HCT116 (cell line): ENCODE results near the gene TAF9B.
A peak's percentile ranks its signal among the peaks of the same experiment; 100 is the strongest.

Source experiments
- CEBPB ChIP-seq: IDR thresholded peaks from 2 replicates; pipeline ENCODE4 v1.6.1; 2012; ENCODE audit warnings: low read depth
- EZH2 ChIP-seq: fragments of 200-600 bp; sonication (generic); IDR thresholded peaks from 2 replicates; pipeline ENCODE4 v1.6.1; 2017; ENCODE audit warnings: antibody characterized with exemption, mixed run types
- POLR2A ChIP-seq: IDR thresholded peaks from 2 replicates; pipeline ENCODE4 v1.7.0; 2011; ENCODE audit warnings: borderline replicate concordance; ENCODE audit not compliant: insufficient read depth, insufficient read length; ENCODE audit errors: extremely low read depth
- POLR2AphosphoS5 ChIP-seq: IDR thresholded peaks from 2 replicates; pipeline ENCODE4 v1.6.1; 2011; ENCODE audit warnings: mild to moderate bottlenecking, low read depth, low read length, moderate library complexity
- SP1 ChIP-seq: IDR thresholded peaks from 2 replicates; pipeline ENCODE4 v1.6.1; 2012; ENCODE audit warnings: low read depth
- TCF7L2 ChIP-seq: IDR thresholded peaks from 2 replicates; pipeline ENCODE4 v1.7.0; 2011; ENCODE audit warnings: borderline replicate concordance, inconsistent platforms; ENCODE audit not compliant: insufficient read depth, insufficient read length; ENCODE audit errors: extremely low read depth
- TF ChIP-seq, protein P1 (sequence below), 3 experiments: fragments of 200-600 bp in 1 of 3; sonication (generic) in 1 of 3; IDR thresholded peaks in 2 of 3; conservative IDR thresholded peaks in 1 of 3; 2 replicates each; pipeline ENCODE4 v1.5.1; 2012 to 2017; ENCODE audit warnings: low read depth in 2 of 3, low read length in 2 of 3, antibody characterized with exemption in 1 of 3, borderline replicate concordance in 1 of 3, control low read depth in 1 of 3, mild to moderate bottlenecking in 1 of 3, mixed read lengths in 1 of 3, mixed run types in 1 of 3, moderate library complexity in 1 of 3; ENCODE audit not compliant: insufficient read depth in 1 of 3
- TF ChIP-seq, protein P2 (sequence below): IDR thresholded peaks from 2 replicates; pipeline ENCODE4 v1.6.1; 2012; ENCODE audit warnings: low read depth
- TF ChIP-seq, protein P3 (sequence below): IDR thresholded peaks from 2 replicates; pipeline ENCODE4 v1.6.1; 2012

DNA sequence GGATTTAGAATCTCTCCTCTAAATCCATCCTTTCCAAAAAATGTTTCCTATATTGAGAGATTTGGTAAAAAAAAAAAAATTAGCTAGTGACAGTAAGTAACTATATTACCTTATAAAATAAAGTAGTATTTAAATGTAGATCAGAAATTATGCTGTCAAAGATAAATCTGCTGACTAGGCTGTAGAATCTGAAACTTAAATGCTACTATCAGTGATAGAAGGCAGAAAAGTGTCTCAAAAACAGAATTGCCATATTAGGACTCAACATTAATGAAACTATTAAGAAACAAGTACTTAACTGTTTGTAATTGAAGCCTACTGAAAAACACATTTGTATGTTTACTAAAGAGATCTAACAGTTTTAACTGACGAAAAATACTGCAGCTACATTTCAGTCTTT is 8.3 kb downstream of the TAF9B start:
- TF ChIP-seq, protein P1, sequence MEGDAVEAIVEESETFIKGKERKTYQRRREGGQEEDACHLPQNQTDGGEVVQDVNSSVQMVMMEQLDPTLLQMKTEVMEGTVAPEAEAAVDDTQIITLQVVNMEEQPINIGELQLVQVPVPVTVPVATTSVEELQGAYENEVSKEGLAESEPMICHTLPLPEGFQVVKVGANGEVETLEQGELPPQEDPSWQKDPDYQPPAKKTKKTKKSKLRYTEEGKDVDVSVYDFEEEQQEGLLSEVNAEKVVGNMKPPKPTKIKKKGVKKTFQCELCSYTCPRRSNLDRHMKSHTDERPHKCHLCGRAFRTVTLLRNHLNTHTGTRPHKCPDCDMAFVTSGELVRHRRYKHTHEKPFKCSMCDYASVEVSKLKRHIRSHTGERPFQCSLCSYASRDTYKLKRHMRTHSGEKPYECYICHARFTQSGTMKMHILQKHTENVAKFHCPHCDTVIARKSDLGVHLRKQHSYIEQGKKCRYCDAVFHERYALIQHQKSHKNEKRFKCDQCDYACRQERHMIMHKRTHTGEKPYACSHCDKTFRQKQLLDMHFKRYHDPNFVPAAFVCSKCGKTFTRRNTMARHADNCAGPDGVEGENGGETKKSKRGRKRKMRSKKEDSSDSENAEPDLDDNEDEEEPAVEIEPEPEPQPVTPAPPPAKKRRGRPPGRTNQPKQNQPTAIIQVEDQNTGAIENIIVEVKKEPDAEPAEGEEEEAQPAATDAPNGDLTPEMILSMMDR (IDR thresholded peaks at IDR 0.05 in 2 of 3, conservative IDR thresholded peaks at IDR 0.05 in 1 of 3; ENCODE audit: borderline replicate concordance in 1 of 3, insufficient read depth in 1 of 3, low read depth in 2 of 3, low read length in 2 of 3) = no peak
- TF ChIP-seq, protein P2, sequence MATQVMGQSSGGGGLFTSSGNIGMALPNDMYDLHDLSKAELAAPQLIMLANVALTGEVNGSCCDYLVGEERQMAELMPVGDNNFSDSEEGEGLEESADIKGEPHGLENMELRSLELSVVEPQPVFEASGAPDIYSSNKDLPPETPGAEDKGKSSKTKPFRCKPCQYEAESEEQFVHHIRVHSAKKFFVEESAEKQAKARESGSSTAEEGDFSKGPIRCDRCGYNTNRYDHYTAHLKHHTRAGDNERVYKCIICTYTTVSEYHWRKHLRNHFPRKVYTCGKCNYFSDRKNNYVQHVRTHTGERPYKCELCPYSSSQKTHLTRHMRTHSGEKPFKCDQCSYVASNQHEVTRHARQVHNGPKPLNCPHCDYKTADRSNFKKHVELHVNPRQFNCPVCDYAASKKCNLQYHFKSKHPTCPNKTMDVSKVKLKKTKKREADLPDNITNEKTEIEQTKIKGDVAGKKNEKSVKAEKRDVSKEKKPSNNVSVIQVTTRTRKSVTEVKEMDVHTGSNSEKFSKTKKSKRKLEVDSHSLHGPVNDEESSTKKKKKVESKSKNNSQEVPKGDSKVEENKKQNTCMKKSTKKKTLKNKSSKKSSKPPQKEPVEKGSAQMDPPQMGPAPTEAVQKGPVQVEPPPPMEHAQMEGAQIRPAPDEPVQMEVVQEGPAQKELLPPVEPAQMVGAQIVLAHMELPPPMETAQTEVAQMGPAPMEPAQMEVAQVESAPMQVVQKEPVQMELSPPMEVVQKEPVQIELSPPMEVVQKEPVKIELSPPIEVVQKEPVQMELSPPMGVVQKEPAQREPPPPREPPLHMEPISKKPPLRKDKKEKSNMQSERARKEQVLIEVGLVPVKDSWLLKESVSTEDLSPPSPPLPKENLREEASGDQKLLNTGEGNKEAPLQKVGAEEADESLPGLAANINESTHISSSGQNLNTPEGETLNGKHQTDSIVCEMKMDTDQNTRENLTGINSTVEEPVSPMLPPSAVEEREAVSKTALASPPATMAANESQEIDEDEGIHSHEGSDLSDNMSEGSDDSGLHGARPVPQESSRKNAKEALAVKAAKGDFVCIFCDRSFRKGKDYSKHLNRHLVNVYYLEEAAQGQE = no peak
- TF ChIP-seq CEBPB = no peak
- TF ChIP-seq POLR2AphosphoS5 = peak; percentile 9; the same call in 1 of the 2 replicates
- no peak for TF ChIP-seq TCF7L2
- TF ChIP-seq POLR2A = no peak
- no peak for TF ChIP-seq EZH2
- TF ChIP-seq, protein P3, sequence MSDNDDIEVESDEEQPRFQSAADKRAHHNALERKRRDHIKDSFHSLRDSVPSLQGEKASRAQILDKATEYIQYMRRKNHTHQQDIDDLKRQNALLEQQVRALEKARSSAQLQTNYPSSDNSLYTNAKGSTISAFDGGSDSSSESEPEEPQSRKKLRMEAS = no peak
- no peak for TF ChIP-seq SP1
